HG03565 (cell line): ENCODE data around the gene ADGRG1.
"Not testable (repeated sequence)": the region's sequence is repeated elsewhere in the genome, so short reads cannot be mapped to it uniquely, and the experiment has no call there.

Experiments used
- ATAC-seq: cut with Tn5 transposase; IDR thresholded peaks from one replicate; pipeline ENCODE4 v1.9.1; 2021; ENCODE audit warnings: mild to moderate bottlenecking, moderate library complexity; ENCODE audit not compliant: unreplicated experiment

Gene ADGRG1

GRCh38 chr16:57665541-57665940 lies 37.1 kb downstream of the ADGRG1 start:
- no peak for ATAC-seq

- no peak for ATAC-seq
Observed at GRCh38 chr16:57666353-57667047, 38.1 kb downstream of the ADGRG1 start.

- ATAC-seq, result no peak
Observed at GRCh38 chr16:57667048-57667525, 38.7 kb downstream of the ADGRG1 start.

GRCh38 chr16:57667526-57668262 lies 39.3 kb downstream of the ADGRG1 start:
- ATAC-seq, result no peak

- no peak for ATAC-seq
Observed at GRCh38 chr16:57668263-57668571, 39.8 kb downstream of the ADGRG1 start, which contains the start of gene ADGRG3. TSS of gene ADGRG3 (plus strand) at chr16:57668306. CDS start at chr16:57668348, 42 bp downstream.

GRCh38 chr16:57668630-57669475 lies 40.4 kb downstream of the ADGRG1 start:
- no peak for ATAC-seq

- ATAC-seq, result no peak
Observed at GRCh38 chr16:57669476-57670162, 41.2 kb downstream of the ADGRG1 start.

GRCh38 chr16:57670196-57670595 lies 41.8 kb downstream of the ADGRG1 start:
- ATAC-seq, result no peak

- ATAC-seq, result not testable (repeated sequence)
Observed at GRCh38 chr16:57671451-57671850, 43.0 kb downstream of the ADGRG1 start.

GRCh38 chr16:57672416-57672815 lies 44.0 kb downstream of the ADGRG1 start:
- no peak for ATAC-seq

GRCh38 chr16:57672824-57673223 lies 44.4 kb downstream of the ADGRG1 start:
- no peak for ATAC-seq

- no peak for ATAC-seq
Observed at GRCh38 chr16:57675741-57676551, 47.5 kb downstream of the ADGRG1 start.

GRCh38 chr16:57676553-57677085 lies 48.2 kb downstream of the ADGRG1 start:
- ATAC-seq, result no peak

- ATAC-seq, result no peak
Observed at GRCh38 chr16:57677622-57678369, 49.4 kb downstream of the ADGRG1 start.

GRCh38 chr16:57679016-57679415 lies 50.6 kb downstream of the ADGRG1 start:
- no peak for ATAC-seq

- ATAC-seq, result no peak
Observed at GRCh38 chr16:57679767-57680482, 51.5 kb downstream of the ADGRG1 start.

GRCh38 chr16:57680842-57681375 lies 52.5 kb downstream of the ADGRG1 start:
- no peak for ATAC-seq
